C4-2B (cell line): ENCODE results near the gene CDC42SE2.

Source experiments
- CTCF ChIP-seq: fragments of 450-650 bp; conservative IDR thresholded peaks from 2 replicates; pipeline ENCODE4 v1.5.1; 2017; ENCODE audit warnings: mild to moderate bottlenecking
- ZFX ChIP-seq: fragments of 450-650 bp; IDR thresholded peaks from 2 replicates; pipeline ENCODE4 v1.6.1; 2017

- TF ChIP-seq CTCF: no peak
- no peak for TF ChIP-seq ZFX
These were observed 125.4 kb downstream of the CDC42SE2 start for GRCh38 chr5:131389096-131389868.
